ENCODE results near the gene TBC1D5. TPM values are rescaled to one million over a fixed set of nuclear protein-coding genes. Genes with fewer than 3 reads are reported as not detected.

TBC1D5 gene
- total RNA-seq, 1 experiment from 2014 or later, result 30.4 TPM

DNA sequence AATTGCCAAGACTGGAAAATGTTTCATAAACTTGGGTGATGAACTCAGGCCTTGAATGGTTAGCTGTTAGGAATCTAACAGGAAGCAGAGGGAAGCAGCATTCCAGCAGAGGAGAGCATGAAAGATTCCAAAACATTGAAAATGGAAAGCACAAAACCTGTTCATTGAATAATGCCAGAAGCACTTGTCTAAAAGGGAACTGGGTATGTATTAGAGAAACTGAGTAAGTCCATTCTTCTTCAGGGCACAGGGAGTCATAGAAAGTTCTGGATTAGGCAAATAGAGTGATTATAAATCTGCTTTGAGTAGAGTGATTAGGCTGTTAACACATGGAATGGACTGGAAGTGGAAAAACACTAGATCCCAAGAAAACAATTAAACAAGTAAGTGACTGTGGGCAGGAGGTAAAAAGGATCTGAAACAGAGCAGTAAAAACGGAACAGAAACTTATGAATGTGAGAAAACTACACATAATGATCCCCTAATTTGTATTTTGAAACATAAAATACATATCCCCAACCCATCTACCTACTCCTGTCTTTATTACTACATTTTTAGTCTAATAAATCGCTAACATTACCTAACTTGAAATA, 343.4 kb downstream of the TBC1D5 start:
- POLR2A ChIA-PET, result no interaction called here

DNA sequence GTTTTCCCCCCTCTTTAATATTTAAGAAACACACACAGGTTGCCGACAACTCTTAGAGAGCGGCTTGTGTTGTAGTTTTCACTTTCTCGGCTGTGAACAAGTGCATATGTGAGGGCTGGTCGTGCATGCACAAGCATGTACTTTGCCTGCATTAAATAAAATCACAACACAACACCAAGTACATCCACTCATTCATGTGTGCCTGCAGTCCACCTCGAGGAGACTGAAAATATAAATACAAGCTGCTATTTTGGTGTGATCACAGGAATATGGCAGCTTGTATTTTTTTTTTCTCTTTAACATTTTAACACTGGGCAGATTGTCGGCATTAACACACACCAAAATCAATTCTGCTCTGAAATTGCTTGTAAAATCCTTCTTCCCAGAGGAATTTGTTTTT, 346.4 kb downstream of the TBC1D5 start:
- CTCF ChIA-PET, result interaction anchor here (0.6 kb wide), 1 partner anchor 1173 kb away, joined by 13 read pairs; no protein-coding TSS in a partner anchor
- H3K27ac ChIP-seq (ENCODE audit: low read length), result no peak overlapping the region
- intact Hi-C loops (cut with micrococcal nuclease; ENCODE audit: unreplicated experiment), result no loop called here
- H3K27me3 ChIP-seq (ENCODE audit: control insufficient read depth, insufficient read depth, low read length), result no peaks in the 10 kb centered on the region
- no TSS peak for BruUV-seq (replicated peaks)
- in situ Hi-C loops (cut with HindIII; ENCODE audit: low pct_unique_long_range_greater_than_20kb, low sequenced_read_pairs), result no loop called here
- no peak overlapping the region for H3K4me3 ChIP-seq (ENCODE audit: low read depth in 2 of 2, low read length in 2 of 2)
- H3K9me3 ChIP-seq (ENCODE audit: control insufficient read depth, insufficient read depth, low read depth, low read length), result no peaks in the 10 kb centered on the region
- no peaks in the 10 kb centered on the region for H3K4me1 ChIP-seq (ENCODE audit: control insufficient read depth, insufficient read depth, low read length)
- TF ChIP-seq, protein P1, sequence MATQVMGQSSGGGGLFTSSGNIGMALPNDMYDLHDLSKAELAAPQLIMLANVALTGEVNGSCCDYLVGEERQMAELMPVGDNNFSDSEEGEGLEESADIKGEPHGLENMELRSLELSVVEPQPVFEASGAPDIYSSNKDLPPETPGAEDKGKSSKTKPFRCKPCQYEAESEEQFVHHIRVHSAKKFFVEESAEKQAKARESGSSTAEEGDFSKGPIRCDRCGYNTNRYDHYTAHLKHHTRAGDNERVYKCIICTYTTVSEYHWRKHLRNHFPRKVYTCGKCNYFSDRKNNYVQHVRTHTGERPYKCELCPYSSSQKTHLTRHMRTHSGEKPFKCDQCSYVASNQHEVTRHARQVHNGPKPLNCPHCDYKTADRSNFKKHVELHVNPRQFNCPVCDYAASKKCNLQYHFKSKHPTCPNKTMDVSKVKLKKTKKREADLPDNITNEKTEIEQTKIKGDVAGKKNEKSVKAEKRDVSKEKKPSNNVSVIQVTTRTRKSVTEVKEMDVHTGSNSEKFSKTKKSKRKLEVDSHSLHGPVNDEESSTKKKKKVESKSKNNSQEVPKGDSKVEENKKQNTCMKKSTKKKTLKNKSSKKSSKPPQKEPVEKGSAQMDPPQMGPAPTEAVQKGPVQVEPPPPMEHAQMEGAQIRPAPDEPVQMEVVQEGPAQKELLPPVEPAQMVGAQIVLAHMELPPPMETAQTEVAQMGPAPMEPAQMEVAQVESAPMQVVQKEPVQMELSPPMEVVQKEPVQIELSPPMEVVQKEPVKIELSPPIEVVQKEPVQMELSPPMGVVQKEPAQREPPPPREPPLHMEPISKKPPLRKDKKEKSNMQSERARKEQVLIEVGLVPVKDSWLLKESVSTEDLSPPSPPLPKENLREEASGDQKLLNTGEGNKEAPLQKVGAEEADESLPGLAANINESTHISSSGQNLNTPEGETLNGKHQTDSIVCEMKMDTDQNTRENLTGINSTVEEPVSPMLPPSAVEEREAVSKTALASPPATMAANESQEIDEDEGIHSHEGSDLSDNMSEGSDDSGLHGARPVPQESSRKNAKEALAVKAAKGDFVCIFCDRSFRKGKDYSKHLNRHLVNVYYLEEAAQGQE (IDR thresholded peaks at IDR 0.05; ENCODE audit: insufficient read depth in 1 of 2, low read depth in 2 of 2, low read length in 1 of 2), result no peak
- TF ChIP-seq, protein P2, sequence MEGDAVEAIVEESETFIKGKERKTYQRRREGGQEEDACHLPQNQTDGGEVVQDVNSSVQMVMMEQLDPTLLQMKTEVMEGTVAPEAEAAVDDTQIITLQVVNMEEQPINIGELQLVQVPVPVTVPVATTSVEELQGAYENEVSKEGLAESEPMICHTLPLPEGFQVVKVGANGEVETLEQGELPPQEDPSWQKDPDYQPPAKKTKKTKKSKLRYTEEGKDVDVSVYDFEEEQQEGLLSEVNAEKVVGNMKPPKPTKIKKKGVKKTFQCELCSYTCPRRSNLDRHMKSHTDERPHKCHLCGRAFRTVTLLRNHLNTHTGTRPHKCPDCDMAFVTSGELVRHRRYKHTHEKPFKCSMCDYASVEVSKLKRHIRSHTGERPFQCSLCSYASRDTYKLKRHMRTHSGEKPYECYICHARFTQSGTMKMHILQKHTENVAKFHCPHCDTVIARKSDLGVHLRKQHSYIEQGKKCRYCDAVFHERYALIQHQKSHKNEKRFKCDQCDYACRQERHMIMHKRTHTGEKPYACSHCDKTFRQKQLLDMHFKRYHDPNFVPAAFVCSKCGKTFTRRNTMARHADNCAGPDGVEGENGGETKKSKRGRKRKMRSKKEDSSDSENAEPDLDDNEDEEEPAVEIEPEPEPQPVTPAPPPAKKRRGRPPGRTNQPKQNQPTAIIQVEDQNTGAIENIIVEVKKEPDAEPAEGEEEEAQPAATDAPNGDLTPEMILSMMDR (IDR thresholded peaks at IDR 0.05), result no peak
- TF ChIP-seq POLR2AphosphoS5 (IDR thresholded peaks at IDR 0.05; ENCODE audit: low read depth, low read length) (no peak), SIN3A (IDR thresholded peaks at IDR 0.05; ENCODE audit: borderline replicate concordance, insufficient read depth, low read depth, low read length) (no peak), TCF7L2 (IDR thresholded peaks at IDR 0.05; ENCODE audit: low read depth, low read length) (no peak)
- DNase-seq (ENCODE audit: low read depth, low spot score) (no peak), ATAC-seq (no peak)
- POLR2A ChIA-PET, result no interaction called here
- H3K36me3 ChIP-seq (ENCODE audit: control insufficient read depth, insufficient read depth, low read length), result no peaks in the 10 kb centered on the region

More for the DNA sequence above, 343.4 kb downstream of the TBC1D5 start:
- Histone ChIP-seq H3K4me1 (ENCODE audit: control insufficient read depth, insufficient read depth, low read length) (no peaks in the 10 kb centered on the region), H3K4me3 (ENCODE audit: low read depth in 2 of 2, low read length in 2 of 2) (no peak overlapping the region), H3K27ac (ENCODE audit: low read length) (no peak overlapping the region), H3K9me3 (ENCODE audit: control insufficient read depth, insufficient read depth, low read depth, low read length) (no peaks in the 10 kb centered on the region), H3K36me3 (ENCODE audit: control insufficient read depth, insufficient read depth, low read length) (no peaks in the 10 kb centered on the region; the same call in 1 of the 2 replicates), H3K27me3 (ENCODE audit: control insufficient read depth, insufficient read depth, low read length) (no peaks in the 10 kb centered on the region)
- in situ Hi-C loops (cut with HindIII; ENCODE audit: low pct_unique_long_range_greater_than_20kb, low sequenced_read_pairs), result no loop called here
- BruUV-seq (replicated peaks), result no TSS peak
- ATAC-seq (no peak), DNase-seq (ENCODE audit: low read depth, low spot score) (no peak)
- intact Hi-C loops (cut with micrococcal nuclease; ENCODE audit: unreplicated experiment), result no loop called here
- TF ChIP-seq, protein P1 (IDR thresholded peaks at IDR 0.05; ENCODE audit: insufficient read depth in 1 of 2, low read depth in 2 of 2, low read length in 1 of 2), result no peak
- no peak for TF ChIP-seq SIN3A (IDR thresholded peaks at IDR 0.05; ENCODE audit: borderline replicate concordance, insufficient read depth, low read depth, low read length)
- no peak for TF ChIP-seq TCF7L2 (IDR thresholded peaks at IDR 0.05; ENCODE audit: low read depth, low read length)
- TF ChIP-seq, protein P2 (IDR thresholded peaks at IDR 0.05), result no peak
- no peak for TF ChIP-seq POLR2AphosphoS5 (IDR thresholded peaks at IDR 0.05; ENCODE audit: low read depth, low read length)
- CTCF ChIA-PET, result no interaction called here

Data from Panc1 (cell line).